ENCODE measurements around the gene LMBRD2. TPM values are rescaled to one million over a fixed set of nuclear protein-coding genes. Genes with fewer than 3 reads are reported as not detected.

Gene LMBRD2
- total RNA-seq, 2 donors from 2014 or later, result 12.7 to 17.5 TPM

DNA sequence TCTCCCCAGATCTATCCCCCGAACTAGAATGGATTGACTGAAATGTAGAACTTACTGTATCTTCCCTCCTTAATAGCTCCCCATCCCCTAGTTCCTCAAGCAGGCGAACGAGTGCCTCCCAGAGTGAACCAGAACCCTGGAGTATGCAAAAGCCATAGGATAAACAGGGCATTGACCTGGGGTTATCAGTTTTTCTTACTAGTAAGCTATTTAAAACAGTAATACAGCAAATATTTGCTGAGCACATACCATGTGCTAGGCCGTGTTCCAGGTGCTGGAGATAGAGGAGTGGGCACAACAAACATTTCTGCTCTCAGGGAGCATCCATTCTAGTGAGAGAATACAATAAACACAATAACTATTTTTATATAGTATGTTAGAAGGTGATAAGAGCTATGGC lies 2.0 kb upstream of the LMBRD2 start:
- TF ChIP-seq, protein P1, sequence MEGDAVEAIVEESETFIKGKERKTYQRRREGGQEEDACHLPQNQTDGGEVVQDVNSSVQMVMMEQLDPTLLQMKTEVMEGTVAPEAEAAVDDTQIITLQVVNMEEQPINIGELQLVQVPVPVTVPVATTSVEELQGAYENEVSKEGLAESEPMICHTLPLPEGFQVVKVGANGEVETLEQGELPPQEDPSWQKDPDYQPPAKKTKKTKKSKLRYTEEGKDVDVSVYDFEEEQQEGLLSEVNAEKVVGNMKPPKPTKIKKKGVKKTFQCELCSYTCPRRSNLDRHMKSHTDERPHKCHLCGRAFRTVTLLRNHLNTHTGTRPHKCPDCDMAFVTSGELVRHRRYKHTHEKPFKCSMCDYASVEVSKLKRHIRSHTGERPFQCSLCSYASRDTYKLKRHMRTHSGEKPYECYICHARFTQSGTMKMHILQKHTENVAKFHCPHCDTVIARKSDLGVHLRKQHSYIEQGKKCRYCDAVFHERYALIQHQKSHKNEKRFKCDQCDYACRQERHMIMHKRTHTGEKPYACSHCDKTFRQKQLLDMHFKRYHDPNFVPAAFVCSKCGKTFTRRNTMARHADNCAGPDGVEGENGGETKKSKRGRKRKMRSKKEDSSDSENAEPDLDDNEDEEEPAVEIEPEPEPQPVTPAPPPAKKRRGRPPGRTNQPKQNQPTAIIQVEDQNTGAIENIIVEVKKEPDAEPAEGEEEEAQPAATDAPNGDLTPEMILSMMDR (IDR thresholded peaks at IDR 0.05), result no peak
- intact Hi-C loops (cut with DNase I), result loop anchor here (5.0 kb wide), 1 partner anchor 89 kb away; the partner anchor contains the start of gene NADK2
- Histone ChIP-seq H3K27me3 (no peaks in the 10 kb centered on the region), H3K27ac (no peak overlapping the region), H3K36me3 (no peaks in the 10 kb centered on the region), H3K4me1 (peaks cover 5% of the 10 kb centered on the region), H3K9me3 (no peaks in the 10 kb centered on the region), H3K4me3 (no peak overlapping the region), H3K9ac (ENCODE audit: low read depth in 2 of 2, low read length in 2 of 2) (no peak overlapping the region)
- DNase-seq, result no peak

DNA sequence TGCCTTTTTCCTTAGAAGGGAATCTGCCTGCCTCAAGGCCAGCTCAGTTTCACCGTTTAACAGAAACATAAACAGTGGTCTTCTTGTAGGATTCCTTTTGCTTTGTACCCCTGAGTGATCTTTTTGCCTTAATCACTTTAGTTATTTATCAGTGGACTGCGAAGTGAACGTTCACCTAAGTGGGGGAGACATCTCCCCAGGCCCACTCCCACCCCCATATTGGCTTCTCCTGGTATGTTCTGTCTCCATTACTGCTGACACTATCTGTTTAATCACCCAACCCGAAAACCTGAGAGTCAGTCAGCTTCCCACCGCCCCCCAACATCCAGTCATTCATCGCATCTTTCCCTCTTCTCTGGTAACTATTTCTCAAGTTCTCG lies 1.6 kb upstream of the LMBRD2 start:
- intact Hi-C loops (cut with DNase I), result loop anchor here (5.0 kb wide), 1 partner anchor 89 kb away; the partner anchor contains the start of gene NADK2
- H3K36me3 ChIP-seq, result no peaks in the 10 kb centered on the region
- H3K4me1 ChIP-seq, result peaks cover 5% of the 10 kb centered on the region
- H3K27me3 ChIP-seq, result no peaks in the 10 kb centered on the region
- TF ChIP-seq, protein P1 (IDR thresholded peaks at IDR 0.05), result no peak
- H3K9ac ChIP-seq (ENCODE audit: low read depth in 2 of 2, low read length in 2 of 2), result no peak overlapping the region
- peak overlapping the region; percentile 98 for H3K4me3 ChIP-seq
- no peaks in the 10 kb centered on the region for H3K9me3 ChIP-seq
- no peak overlapping the region for H3K27ac ChIP-seq
- no peak for DNase-seq

DNA sequence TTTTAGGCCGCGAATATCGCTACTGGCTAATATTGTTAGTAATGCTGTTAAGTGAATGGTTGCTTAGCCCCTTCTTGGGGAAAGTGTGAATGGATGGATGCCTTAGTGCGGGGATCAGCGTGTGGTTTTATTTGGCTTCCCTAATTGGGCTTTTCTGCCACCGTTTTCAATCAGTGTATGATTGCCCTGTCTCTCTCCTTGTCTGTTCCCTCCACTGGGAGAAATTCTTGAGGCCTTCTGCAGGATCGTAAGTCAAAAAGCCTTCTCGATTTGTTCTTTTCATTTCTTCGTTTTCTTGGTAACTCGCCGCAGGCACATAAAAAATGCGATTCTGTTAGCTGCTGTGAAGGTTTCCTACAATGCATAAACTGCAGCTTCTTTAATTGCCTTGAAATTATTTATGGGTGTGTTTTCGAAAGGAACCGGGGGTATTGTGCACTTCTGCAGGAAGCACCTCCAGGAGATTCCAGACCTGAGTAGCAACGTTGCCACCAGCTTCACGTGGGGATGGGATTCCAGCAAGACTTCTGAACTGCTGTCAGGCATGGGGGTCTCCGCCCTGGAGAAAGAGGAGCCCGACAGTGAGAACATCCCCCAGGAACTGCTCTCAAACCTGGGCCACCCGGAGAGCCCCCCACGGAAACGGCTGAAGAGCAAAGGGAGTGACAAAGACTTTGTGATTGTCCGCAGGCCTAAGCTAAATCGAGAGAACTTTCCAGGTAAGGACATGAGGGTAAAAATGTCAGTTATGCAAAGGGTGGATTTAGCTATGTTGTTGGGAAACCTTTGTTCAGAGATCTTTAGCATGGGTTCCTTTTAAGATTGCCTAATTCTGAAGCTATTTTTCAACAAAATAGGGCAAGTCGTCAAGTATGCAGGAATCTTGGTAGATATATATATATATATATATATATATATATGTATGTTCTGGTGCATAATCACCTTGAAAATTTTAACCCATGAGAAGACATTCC lies 924 bp upstream of the LMBRD2 start:
- intact Hi-C loops (cut with DNase I), result loop anchor here (5.0 kb wide), 1 partner anchor 90 kb away; the partner anchor contains the start of gene NADK2

DNA sequence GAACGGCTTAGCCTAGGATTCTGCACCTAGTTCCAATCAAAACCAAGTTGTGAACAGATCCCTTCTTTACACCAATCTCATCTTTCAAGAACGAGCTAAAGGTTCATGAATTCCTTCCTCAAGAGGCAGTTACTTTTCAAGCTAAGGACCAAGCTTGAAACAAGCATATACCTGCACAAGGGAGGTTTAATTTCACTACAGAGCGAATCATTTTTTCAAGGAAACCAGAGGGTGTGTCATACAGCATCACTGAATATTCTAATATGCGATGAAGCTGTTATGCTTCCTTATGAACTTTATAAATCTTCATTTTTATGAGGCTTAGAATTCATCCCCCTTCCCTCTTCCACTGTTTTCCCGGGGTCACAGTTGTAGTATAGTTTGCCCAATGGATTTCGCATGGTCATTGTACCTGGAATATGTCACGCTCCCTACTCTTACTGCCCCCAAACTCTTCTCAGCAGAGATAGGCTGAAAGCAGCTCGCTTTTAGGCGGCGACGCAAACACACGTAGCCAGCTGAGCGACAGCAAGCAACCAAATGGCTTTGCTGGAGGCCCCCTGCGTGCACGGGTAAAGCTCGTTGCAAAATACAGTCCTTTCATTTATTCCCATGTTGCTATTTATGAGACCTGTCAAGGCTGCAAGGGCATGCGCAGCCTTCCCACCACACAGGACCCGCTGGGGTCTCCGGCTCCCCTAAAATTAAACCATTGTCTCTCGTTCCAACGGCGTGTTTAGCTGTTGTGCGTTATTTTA lies 832 bp downstream of the LMBRD2 start:
- DNase-seq, result peak; percentile 44
- H3K9me3 ChIP-seq, result no peaks in the 10 kb centered on the region
- TF ChIP-seq, protein P1 (IDR thresholded peaks at IDR 0.05), result no peak
- H3K4me1 ChIP-seq, result peaks cover 5% of the 10 kb centered on the region
- H3K36me3 ChIP-seq, result no peaks in the 10 kb centered on the region
- peak overlapping the region; percentile 86 for H3K27ac ChIP-seq
- intact Hi-C loops (cut with DNase I), result loop anchor here (5.0 kb wide), 1 partner anchor 91 kb away; the partner anchor contains the start of gene NADK2
- H3K9ac ChIP-seq (ENCODE audit: low read depth in 2 of 2, low read length in 2 of 2), result peak overlapping the region; percentile 60 to 85
- no peaks in the 10 kb centered on the region for H3K27me3 ChIP-seq
- H3K4me3 ChIP-seq, result peak overlapping the region; percentile 98

More for the DNA sequence above, 924 bp upstream of the LMBRD2 start:
- peak overlapping the region; percentile 60 to 69 for H3K9ac ChIP-seq (ENCODE audit: low read depth in 2 of 2, low read length in 2 of 2)
- H3K27ac ChIP-seq, result peak overlapping the region; percentile 15
- H3K27me3 ChIP-seq, result no peaks in the 10 kb centered on the region
- no peaks in the 10 kb centered on the region for H3K9me3 ChIP-seq
- peak; percentile 23 for DNase-seq
- no peaks in the 10 kb centered on the region for H3K36me3 ChIP-seq
- H3K4me1 ChIP-seq, result peaks cover 5% of the 10 kb centered on the region
- H3K4me3 ChIP-seq, result peak overlapping the region; percentile 98
- TF ChIP-seq, protein P1 (IDR thresholded peaks at IDR 0.05), result no peak

DNA sequence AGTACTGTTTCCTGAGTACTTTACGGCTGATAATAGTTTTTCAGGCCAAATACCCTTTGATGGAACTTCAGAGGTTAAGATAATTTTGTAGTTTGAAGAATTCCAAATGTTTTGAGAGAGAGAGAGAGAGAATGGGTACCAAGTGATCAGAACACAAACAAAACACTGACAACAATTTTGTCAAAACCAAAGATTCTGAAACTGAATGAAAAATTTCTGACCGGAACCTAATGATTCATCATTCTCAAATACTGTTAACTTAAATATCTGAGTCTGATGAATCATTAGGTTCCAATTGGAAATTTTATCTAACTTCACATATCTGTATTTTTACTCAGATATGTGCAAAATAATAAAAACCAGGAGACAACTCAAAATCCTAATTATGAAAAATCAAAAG lies 4.0 kb downstream of the LMBRD2 start:
- Histone ChIP-seq H3K36me3 (no peaks in the 10 kb centered on the region), H3K4me1 (peaks cover 5% of the 10 kb centered on the region), H3K9me3 (no peaks in the 10 kb centered on the region), H3K27ac (no peak overlapping the region), H3K4me3 (no peak overlapping the region), H3K9ac (ENCODE audit: low read depth in 2 of 2, low read length in 2 of 2) (no peak overlapping the region), H3K27me3 (no peaks in the 10 kb centered on the region)
- intact Hi-C loops (cut with DNase I), result no loop called here
- TF ChIP-seq, protein P1 (IDR thresholded peaks at IDR 0.05), result no peak
- no peak for DNase-seq
